Endodermal cell (in vitro differentiated cells): Measurements from ENCODE around the gene TTC7B. TPM values are rescaled to one million over a fixed set of nuclear protein-coding genes. Genes with fewer than 3 reads are reported as not detected.
"Not testable (repeated sequence)": the region's sequence is repeated elsewhere in the genome, so short reads cannot be mapped to it uniquely, and the experiment has no call there.

Source experiments
- DNase-seq: peaks from one replicate; pipeline ENCODE4 v3.0.0-alpha.2; 2017
- H3K27ac ChIP-seq: 2 replicates; pipeline ENCODE4 v1.5.1; 2013; ENCODE audit warnings: mild to moderate bottlenecking, low read depth, low read length, moderate library complexity
- H3K27me3 ChIP-seq: 2 replicates; pipeline ENCODE4 v1.6.1; 2013; ENCODE audit warnings: mild to moderate bottlenecking, low read length, moderate library complexity; ENCODE audit not compliant: insufficient read depth, control insufficient read depth, poor library complexity, severe bottlenecking
- H3K36me3 ChIP-seq: 2 replicates; pipeline ENCODE4 v1.7.0; 2013; ENCODE audit warnings: mild to moderate bottlenecking, low read length, moderate library complexity; ENCODE audit not compliant: control insufficient read depth, insufficient read depth
- H3K4me1 ChIP-seq: one replicate; pipeline ENCODE4 v1.7.0; 2013; ENCODE audit warnings: low read length; ENCODE audit not compliant: control insufficient read depth, insufficient read depth
- H3K4me3 ChIP-seq: 2 replicates; pipeline ENCODE4 v1.5.1; 2013; ENCODE audit warnings: mild to moderate bottlenecking, low read length, moderate library complexity
- H3K9ac ChIP-seq: 2 replicates; pipeline ENCODE4 v1.6.1; 2013; ENCODE audit warnings: mild to moderate bottlenecking, low read length, moderate library complexity; ENCODE audit not compliant: poor library complexity, severe bottlenecking; ENCODE audit errors: extremely low read depth
- H3K9me3 ChIP-seq: 2 replicates; pipeline ENCODE4 v1.6.1; 2013; ENCODE audit warnings: mild to moderate bottlenecking, low read length, moderate library complexity; ENCODE audit not compliant: control insufficient read depth
- H3K27ac Mint-ChIP-seq: 2 replicates; pipeline ENCODE4 v1.8.0; 2020; ENCODE audit warnings: mixed read lengths
- H3K27me3 Mint-ChIP-seq: 2 replicates; pipeline ENCODE4 v1.8.0; 2021; ENCODE audit warnings: mild to moderate bottlenecking, mixed read lengths; ENCODE audit not compliant: insufficient read depth
- H3K36me3 Mint-ChIP-seq: 2 replicates; pipeline ENCODE4 v1.8.0; 2020; ENCODE audit warnings: low read depth, mixed read lengths
- H3K4me1 Mint-ChIP-seq: 2 replicates; pipeline ENCODE4 v1.8.0; 2020; ENCODE audit warnings: mixed read lengths
- H3K4me3 Mint-ChIP-seq: 2 replicates; pipeline ENCODE4 v1.8.0; 2020; ENCODE audit warnings: mild to moderate bottlenecking, moderate library complexity, mixed read lengths
- H3K9me3 Mint-ChIP-seq: 2 replicates; pipeline ENCODE4 v1.8.0; 2020; ENCODE audit warnings: mild to moderate bottlenecking, mixed read lengths
- WGBS, 2 experiments: methylation state at CpG; one replicate each; pipeline versions ENCODE4 v1.1.5 to v1.1.7; 2013; ENCODE audit warnings: missing lambda C conversion rate in 2 of 2, mixed read lengths in 1 of 2; ENCODE audit not compliant: insufficient coverage in 1 of 2, insufficient read length in 1 of 2; 5-methylcytosine and 5-hydroxymethylcytosine counted together
- total RNA-seq, 2 donors: library from RNA; stranded (reverse); fragmentation: NEBNext Ultra II Directional in 1 of 2; extraction: Animal tissue kit (Norgen Biotek cat#: 25700) in 1 of 2; gene quantifications; 2 replicates in 1 of 2; 3 replicates in 1 of 2; pipeline ENCODE4 v1.2.1, GENCODE V29; 2021
- TF ChIP-seq, protein P1 (sequence below): fragments of 200-600 bp; sonication (generic); conservative IDR thresholded peaks from 2 replicates; pipeline ENCODE4 v1.5.0; 2021; ENCODE audit warnings: antibody characterized with exemption, mild to moderate bottlenecking

Gene TTC7B
- total RNA-seq, 2 donors from 2014 or later: 51.3 to 62.6 TPM

- Histone ChIP-seq H3K9me3 (no peaks in the 10 kb centered on the region), H3K27ac (no peak overlapping the region), H3K36me3 (no peaks in the 10 kb centered on the region), H3K27me3 (no peaks in the 10 kb centered on the region), H3K9ac (no peak overlapping the region), H3K4me1 (no peaks in the 10 kb centered on the region), H3K4me3 (no peak overlapping the region)
- no peak overlapping the region for H3K4me3 Mint-ChIP-seq
- TF ChIP-seq, protein P1, sequence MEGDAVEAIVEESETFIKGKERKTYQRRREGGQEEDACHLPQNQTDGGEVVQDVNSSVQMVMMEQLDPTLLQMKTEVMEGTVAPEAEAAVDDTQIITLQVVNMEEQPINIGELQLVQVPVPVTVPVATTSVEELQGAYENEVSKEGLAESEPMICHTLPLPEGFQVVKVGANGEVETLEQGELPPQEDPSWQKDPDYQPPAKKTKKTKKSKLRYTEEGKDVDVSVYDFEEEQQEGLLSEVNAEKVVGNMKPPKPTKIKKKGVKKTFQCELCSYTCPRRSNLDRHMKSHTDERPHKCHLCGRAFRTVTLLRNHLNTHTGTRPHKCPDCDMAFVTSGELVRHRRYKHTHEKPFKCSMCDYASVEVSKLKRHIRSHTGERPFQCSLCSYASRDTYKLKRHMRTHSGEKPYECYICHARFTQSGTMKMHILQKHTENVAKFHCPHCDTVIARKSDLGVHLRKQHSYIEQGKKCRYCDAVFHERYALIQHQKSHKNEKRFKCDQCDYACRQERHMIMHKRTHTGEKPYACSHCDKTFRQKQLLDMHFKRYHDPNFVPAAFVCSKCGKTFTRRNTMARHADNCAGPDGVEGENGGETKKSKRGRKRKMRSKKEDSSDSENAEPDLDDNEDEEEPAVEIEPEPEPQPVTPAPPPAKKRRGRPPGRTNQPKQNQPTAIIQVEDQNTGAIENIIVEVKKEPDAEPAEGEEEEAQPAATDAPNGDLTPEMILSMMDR: no peak
- 95 to 100% methylated on average over 4 to 6 of the region's 6 CpGs for WGBS, 2 experiments
- DNase-seq: no peak
- H3K9me3 Mint-ChIP-seq: no peaks in the 10 kb centered on the region
- H3K27me3 Mint-ChIP-seq: no peaks in the 10 kb centered on the region
- H3K27ac Mint-ChIP-seq: no peak overlapping the region
- peaks cover 8% of the 10 kb centered on the region for H3K4me1 Mint-ChIP-seq
- H3K36me3 Mint-ChIP-seq: no peaks in the 10 kb centered on the region
These were observed 41.6 kb upstream of the TTC7B start for GRCh38 chr14:90857866-90858265.

DNA sequence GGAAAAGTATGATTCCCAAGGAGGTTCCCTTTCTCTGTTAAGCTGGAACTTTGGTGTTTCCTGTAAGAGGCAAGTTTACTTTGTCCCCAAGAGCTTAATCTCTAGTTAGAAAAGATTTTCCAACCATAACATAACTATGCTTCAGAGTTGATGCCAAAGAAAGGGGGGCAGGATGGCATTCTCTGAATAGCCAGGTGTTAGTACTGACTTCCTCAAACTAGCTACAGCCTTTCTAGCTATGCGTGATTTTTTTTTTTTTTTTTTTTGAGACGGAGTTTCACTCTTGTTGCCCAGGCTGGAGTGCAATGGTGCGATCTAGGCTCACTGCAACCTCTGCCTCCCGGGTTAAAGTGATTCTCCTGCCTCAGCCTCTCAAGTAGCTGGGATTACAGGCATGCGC lies 39.9 kb upstream of the TTC7B start:
- H3K4me3 ChIP-seq, H3K4me1 ChIP-seq, H3K27ac Mint-ChIP-seq, H3K36me3 ChIP-seq, H3K36me3 Mint-ChIP-seq, H3K4me1 Mint-ChIP-seq, H3K27me3 ChIP-seq, H3K27me3 Mint-ChIP-seq, H3K4me3 Mint-ChIP-seq, H3K9me3 Mint-ChIP-seq, H3K9me3 ChIP-seq, DNase-seq, H3K9ac ChIP-seq, H3K27ac ChIP-seq: not testable (repeated sequence)
- 82 to 92% methylated on average over 3 to 5 of the region's 5 CpGs for WGBS, 2 experiments

DNA sequence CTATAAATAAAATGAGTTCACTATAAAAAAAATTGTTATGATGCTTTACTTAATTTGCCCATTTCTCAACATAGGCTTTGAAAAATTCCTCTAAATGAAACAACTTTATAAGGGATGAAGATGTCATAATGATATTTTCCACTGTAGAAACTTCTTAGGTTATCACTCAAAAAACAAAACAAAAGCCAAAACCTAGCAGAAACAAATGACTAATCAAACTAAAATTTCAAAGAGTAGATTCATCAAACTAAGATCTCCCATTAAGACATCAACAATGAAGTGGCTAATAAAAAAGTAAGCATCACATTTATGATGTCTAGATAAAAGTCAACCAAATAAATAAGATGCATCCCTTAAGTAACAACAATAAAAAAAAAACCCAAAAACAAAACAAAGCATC lies 36.9 kb upstream of the TTC7B start:
- Histone ChIP-seq H3K36me3 (no peaks in the 10 kb centered on the region), H3K4me3 (no peak overlapping the region), H3K4me1 (no peaks in the 10 kb centered on the region), H3K9ac (no peak overlapping the region), H3K9me3 (no peaks in the 10 kb centered on the region), H3K27me3 (no peaks in the 10 kb centered on the region), H3K27ac (no peak overlapping the region)
- H3K9me3 Mint-ChIP-seq: no peaks in the 10 kb centered on the region
- H3K36me3 Mint-ChIP-seq: no peaks in the 10 kb centered on the region
- TF ChIP-seq, protein P1: no peak
- H3K4me1 Mint-ChIP-seq: peaks cover 2% of the 10 kb centered on the region
- DNase-seq: no peak
- no peaks in the 10 kb centered on the region for H3K27me3 Mint-ChIP-seq
- no peak overlapping the region for H3K27ac Mint-ChIP-seq
- no peak overlapping the region for H3K4me3 Mint-ChIP-seq

GRCh38 chr14:90851327-90852036 lies 35.3 kb upstream of the TTC7B start:
- H3K27ac Mint-ChIP-seq: no peak overlapping the region
- no peak overlapping the region for H3K9ac ChIP-seq

More at GRCh38 chr14:90851327-90852036, 35.3 kb upstream of the TTC7B start:
- Histone ChIP-seq H3K27me3 (no peaks in the 10 kb centered on the region), H3K4me1 (no peaks in the 10 kb centered on the region), H3K27ac (no peak overlapping the region), H3K36me3 (no peaks in the 10 kb centered on the region), H3K9me3 (no peaks in the 10 kb centered on the region), H3K4me3 (no peak overlapping the region)
- TF ChIP-seq, protein P1: no peak
- no peaks in the 10 kb centered on the region for H3K27me3 Mint-ChIP-seq
- no peak for DNase-seq
- H3K9me3 Mint-ChIP-seq: no peaks in the 10 kb centered on the region
- peaks cover 2% of the 10 kb centered on the region for H3K4me1 Mint-ChIP-seq
- no peaks in the 10 kb centered on the region for H3K36me3 Mint-ChIP-seq
- WGBS, 2 experiments: 96 to 100% methylated on average over 1 to 5 of the region's 5 CpGs
- H3K4me3 Mint-ChIP-seq: no peak overlapping the region
